ENCODE results near the gene SVIL. TPM values are rescaled to one million over a fixed set of nuclear protein-coding genes. Genes with fewer than 3 reads are reported as not detected.

Gene SVIL
- total RNA-seq, 1 donor = 12.4 TPM

DNA sequence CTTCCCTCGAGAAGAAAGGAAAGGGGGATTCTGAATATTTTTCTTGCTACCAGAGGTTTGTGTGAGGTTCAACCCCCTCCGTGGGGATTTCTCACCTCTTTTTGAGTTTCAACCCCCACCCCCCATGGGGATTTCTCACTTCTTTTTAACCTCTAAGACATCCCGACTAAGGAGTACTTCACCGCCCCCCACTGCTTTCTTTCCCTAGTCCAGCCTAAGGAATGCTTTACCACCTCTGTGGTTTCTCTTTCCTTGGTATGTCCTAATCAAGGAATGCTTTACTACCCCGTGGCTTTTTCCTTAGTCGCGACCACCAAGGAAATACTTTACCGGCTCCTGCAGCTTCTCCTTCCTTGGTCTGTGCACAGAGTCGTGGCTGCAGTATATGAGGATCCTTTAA lies 196.5 kb downstream of the SVIL start:
- no peak for DNase-seq (ENCODE audit: low read depth in 2 of 3, low spot score in 2 of 3)

DNA sequence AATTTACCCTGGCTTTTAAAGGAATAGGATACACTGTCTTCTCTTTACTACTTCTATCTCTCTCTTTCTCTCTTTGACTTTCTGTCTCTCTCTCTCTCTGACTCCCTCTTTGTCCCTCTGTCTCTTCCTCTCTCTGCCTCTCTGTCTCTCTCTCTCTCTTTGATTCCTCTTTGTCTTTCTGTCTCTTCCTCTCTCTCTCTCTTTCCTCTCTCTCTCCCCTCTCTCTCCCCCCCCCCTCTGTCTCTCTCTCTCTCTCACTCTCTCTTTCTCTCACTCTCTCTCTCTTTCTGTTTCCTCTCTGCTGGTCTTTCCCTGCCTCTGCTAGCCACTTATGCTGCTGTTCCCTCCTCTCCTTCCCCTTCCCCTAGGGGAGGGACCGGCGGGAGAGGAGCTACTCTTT lies 196.9 kb downstream of the SVIL start:
- DNase-seq (ENCODE audit: low read depth in 2 of 3, low spot score in 2 of 3) = no peak

DNA sequence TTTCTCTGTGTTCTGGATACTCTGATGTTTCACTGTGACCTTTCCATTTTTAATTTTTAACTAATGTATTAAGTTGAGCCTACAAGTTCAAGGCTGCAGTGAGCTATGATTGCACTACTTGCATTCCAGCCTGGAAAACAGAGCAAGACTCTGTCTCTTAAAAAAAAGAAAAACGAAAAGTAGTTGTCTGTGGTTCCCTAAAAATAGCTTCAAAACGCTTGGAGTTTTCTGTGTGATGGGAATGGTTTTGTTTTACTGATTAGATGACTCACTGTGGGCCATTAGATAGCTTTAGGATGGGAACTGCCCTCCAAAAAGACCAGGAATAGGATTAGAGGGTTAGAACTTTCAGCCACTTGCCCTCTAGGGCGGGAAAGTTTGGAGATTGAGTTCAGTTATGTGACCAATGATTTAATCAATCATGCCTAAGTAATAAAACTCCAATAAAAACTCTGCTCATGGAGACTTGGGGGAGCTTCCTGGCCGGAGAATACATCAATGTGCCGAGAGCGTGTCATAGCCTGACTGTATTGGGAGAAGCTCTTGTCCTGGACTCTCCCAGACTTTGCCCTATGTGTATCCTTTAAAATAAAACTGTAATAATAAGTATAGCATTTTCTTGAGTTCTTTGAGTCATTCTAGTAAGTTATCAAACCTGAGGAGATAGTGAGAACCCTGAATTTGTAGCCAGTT lies 198.8 kb downstream of the SVIL start:
- DNase-seq (ENCODE audit: low read depth in 2 of 3, low spot score in 2 of 3) = no peak

DNA sequence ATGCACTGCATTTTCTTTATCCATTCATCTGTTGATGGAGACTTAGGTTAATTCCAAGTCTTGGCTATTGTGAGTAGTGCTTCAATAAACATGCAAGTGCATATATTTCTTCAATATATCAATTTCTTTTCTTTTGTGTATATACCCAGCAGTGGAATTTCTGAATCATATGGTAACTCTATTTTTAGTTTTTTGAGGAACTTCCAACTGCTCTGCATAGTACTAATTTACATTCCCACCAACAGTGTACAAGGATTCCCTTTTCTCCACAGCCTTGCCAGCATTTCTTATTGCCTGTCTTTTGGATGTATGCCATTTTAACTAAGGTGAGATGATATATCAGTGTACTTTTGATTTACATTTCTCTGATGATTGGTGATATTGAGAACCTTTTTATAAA lies 200.7 kb downstream of the SVIL start:
- no peak for DNase-seq (ENCODE audit: low read depth in 2 of 3, low spot score in 2 of 3)

GRCh38 chr10:29431711-29432110 lies 203.1 kb downstream of the SVIL start:
- DNase-seq (ENCODE audit: low read depth in 2 of 3, low spot score in 2 of 3) = no peak

DNA sequence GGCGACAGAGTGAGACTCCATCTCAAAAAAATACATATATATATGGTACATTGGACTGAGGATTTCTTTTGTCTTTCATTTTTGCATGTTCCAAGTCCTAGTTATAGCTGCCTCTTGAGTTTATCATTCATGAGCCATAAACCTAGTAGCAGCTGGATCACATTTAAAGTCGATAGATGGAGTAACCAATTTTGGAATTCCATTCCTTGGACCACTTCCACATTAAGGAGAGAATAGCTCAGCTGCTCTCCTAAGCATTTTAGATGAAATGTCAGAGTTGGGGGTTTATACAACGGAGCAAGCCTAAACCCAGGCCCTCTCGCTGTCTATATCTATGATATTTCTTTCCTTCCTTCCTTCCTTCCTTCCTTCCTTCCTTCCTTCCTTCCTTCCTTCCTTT lies 204.7 kb downstream of the SVIL start:
- DNase-seq (ENCODE audit: low read depth in 2 of 3, low spot score in 2 of 3) = no peak

GRCh38 chr10:29428486-29428885 lies 206.3 kb downstream of the SVIL start:
- DNase-seq (ENCODE audit: low read depth in 2 of 3, low spot score in 2 of 3) = no peak

DNA sequence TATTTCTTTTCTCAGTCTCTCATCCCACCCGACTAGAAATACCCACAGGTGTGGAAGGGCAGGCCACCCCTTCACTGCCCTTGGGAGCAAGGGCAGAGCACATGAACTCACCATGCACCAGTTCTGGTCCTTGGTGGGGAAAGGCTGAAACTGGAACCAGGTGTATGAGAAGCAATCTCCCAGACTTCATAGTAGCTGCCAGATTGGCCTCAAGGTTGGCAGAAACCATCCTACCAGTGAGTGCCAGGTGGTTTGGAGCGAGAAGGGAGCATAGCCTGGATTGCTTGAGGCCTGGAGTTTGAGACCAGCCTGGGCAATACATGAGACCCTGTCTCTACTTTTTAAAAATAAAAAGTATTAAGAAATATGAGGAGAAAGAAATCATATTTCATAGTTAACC lies 207.1 kb downstream of the SVIL start:
- no peak for DNase-seq (ENCODE audit: low read depth in 2 of 3, low spot score in 2 of 3)

DNA sequence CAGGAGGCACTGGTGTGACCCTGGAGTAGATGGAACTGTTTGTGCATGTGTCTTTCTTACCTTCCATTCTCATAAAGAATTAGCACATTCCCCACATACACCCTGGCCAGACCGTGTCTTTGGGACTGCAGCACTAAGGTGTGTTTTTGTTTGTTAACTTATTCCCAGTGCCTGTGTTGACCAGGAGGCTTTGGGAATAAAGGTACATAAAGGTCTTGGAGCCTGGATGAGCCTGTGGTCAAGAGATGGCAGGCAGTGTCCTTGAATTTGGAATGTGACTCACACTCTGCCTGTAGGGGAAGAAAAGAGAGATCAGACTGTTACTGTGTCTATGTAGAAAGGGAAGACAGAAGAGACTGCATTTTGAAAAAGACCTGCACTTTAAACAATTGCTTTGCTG lies 208.4 kb downstream of the SVIL start:
- DNase-seq (ENCODE audit: low read depth in 2 of 3, low spot score in 2 of 3) = no peak

DNA sequence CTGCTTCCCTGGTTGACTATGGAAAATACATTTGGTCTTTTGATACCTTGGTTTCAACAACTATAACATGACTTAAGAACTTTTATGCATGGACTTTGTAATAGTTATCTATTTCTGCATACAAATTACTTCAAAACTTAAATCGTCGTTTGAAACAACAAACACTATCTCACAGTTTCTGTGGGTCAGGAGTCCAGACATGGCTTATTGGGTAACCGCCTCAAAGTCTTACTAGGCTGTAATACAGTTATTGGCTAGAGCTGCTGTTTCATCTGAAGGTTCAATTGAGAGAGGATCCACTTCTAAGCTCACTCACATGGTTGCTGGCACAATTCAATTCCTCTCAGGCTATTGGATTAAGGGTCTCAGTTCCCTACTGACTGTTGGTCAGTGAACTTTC lies 210.8 kb downstream of the SVIL start:
- DNase-seq (ENCODE audit: low read depth in 2 of 3, low spot score in 2 of 3) = no peak

DNA sequence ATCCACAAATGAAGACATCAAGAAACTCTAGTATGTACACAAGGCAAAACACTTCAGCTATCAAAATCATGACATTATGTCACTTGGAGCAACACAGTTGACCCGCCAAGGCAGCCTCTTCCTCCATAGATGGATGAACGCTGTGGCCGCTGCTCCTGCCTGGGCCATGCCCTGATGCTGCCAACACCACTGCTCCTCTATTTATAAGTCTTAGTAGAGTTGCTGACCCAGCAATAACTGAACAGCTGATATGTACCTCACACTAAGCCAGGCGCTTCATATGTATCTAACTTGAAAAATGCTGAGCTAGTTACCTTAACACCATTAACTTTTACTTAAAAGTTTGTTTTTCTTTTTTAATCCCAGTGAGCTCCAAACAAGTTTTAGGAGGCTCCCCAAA lies 214.0 kb downstream of the SVIL start:
- no peak for DNase-seq (ENCODE audit: low read depth in 2 of 3, low spot score in 2 of 3)

- no peak for DNase-seq (ENCODE audit: low read depth in 2 of 3, low spot score in 2 of 3)
Observed at GRCh38 chr10:29417324-29417723, 217.4 kb downstream of the SVIL start.

DNA sequence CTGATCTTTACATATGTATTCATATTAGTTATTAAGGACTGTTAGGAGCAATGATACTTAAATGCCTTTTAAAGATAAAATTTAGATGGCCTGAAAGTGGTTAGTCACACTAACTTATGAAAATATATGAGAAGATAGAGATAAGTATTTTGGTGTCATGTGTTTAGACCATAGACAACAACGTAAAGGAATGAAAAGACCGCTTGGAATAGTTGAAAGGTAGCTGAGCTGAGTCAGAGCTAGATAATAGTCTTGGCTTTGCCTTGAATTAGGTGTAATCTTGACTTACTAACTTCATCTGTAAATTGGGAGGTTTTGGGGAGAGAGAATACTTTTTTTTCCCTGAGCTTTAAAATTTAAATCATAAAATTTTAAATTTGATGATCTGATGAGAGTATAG lies 218.9 kb downstream of the SVIL start:
- no peak for DNase-seq (ENCODE audit: low read depth in 2 of 3, low spot score in 2 of 3)

DNA sequence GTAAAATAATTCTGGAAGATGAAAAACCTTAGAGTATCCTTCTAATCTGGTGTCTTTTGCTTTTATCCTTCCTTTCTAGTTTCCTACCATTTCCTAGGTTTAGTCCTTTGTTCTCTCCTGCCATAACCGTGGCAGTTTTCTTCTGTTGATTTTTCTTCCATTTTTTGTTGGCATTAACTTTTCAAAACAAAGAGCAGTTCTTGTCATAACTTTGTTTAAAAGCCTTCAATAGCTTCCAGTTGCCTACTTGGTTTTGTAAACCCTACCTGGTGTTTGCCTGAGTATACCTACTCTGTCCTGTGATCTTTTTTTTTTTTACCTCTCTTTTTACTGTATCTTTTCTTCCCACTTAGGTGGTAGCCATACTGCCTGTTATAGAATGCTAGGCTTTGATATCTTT lies 220.3 kb downstream of the SVIL start:
- no peak for DNase-seq (ENCODE audit: low read depth in 2 of 3, low spot score in 2 of 3)

GRCh38 chr10:29412485-29412884 lies 222.3 kb downstream of the SVIL start:
- no peak for DNase-seq (ENCODE audit: low read depth in 2 of 3, low spot score in 2 of 3)

DNA sequence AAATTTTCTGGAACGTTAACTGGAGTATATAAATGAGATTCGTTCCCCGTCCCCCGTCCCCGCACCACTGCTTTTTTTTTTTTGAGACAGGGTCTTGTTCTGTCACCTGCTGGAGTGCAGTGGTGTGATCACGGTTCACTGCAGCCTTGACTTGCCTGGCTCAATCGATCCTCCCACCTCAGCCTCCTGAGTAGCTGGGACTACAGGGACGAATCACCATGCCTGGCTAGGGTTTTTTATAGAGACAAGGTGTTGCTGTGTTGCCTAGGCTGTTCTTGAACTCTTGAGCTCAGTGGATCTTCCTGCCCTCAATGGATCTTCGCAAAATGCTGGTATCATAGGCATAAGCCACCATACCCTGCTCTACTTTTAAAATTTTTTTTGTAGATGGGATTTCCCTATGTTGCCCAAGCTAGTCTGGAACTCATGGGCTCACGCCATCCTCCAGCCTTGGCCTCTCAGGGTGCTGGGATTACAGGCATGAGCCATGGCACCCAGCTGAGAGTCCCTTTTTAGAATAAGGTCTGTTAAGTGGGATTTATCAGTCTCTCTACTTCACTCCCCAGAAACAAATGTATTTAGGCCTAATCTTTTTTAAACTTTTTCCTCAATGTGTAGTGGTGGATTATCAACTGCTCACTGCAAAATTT lies 223.0 kb downstream of the SVIL start:
- DNase-seq (ENCODE audit: low read depth in 2 of 3, low spot score in 2 of 3) = no peak

DNA sequence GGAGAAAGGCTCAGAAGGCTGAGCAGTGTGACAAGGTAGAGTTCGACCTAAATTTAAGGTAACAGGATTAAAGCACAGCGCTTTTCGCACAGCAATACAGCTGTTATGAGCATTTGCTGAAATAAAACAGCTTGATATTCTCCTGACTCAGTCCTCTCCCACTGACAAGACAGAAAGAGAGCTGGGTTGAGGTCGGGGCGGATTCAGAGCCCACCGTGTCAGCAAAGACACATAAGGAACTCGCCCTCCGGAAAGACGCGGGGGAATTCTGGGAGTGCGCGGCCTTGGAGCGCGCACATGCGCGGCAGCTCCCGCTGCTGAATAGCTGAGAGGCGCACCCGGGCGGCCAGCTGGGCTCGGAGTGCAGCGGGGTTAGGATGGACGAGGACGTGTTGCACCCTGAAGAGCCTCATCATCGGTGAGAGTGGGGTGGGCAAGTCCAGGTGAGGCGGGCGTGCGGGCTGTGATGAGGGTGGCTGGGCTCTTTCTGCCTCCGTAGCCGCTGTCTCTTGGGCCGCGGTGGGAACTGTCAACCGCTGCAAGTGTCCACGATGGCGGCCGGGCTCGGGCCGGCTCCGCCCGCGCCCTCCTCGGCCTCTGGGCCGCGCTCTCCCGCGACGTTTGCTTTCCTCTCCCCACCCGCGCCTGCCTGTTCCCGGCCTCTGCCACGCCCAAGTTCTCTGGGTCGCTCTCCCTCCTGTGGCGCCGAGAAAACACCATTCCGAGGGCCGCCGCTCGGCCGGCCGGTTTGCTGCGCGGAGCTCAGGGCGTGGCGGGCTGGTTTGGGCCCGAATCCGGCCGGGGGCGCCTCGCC lies 225.3 kb downstream of the SVIL start:
- peak; percentile 19 to 61 (median 49) for DNase-seq (ENCODE audit: low read depth in 2 of 3, low spot score in 2 of 3)

GRCh38 chr10:29408847-29409240 lies 225.9 kb downstream of the SVIL start:
- DNase-seq (ENCODE audit: low read depth in 2 of 3, low spot score in 2 of 3) = no peak

All from hematopoietic multipotent progenitor cell (in vitro differentiated cells).